IMR-90 (cell line): ENCODE data around the gene PAQR4. TPM values are rescaled to one million over a fixed set of nuclear protein-coding genes. Genes with fewer than 3 reads are reported as not detected.

Experiments used
- ATAC-seq: fragments of 200-7000 bp; cut with Tn5 transposase; 2 replicates; pipeline ENCODE4 v1.9.1; 2020; ENCODE audit warnings: low read depth, mild to moderate bottlenecking, moderate library complexity
- BruUV-seq: library from RNA; stranded (reverse); fragments of 400-500 nt; replicated peaks from 2 replicates; lab custom pipeline; 2021; lab: Mats Ljungman, UMichigan
- CTCF ChIA-PET: fragments of 300-600 bp; formaldehyde crosslinking; extraction: SDS; loops from one replicate; lab custom pipeline; 2021; ENCODE audit warnings: antibody characterized with exemption; lab: Yijun Ruan, JAX
- POLR2A ChIA-PET: fragments of 300-600 bp; sonication (Branson Sonifier 250); formaldehyde crosslinking; loops from one replicate; lab custom pipeline; 2022; ENCODE audit warnings: antibody characterized with exemption; ENCODE audit not compliant: unreplicated experiment; lab: Charles Lee
- DNase-seq: peaks from one replicate; pipeline ENCODE4 v3.0.0; 2013
- H2AFZ ChIP-seq: replicated peaks from 2 replicates; pipeline ENCODE3; 2013; ENCODE audit warnings: low read length, mild to moderate bottlenecking; ENCODE audit not compliant: poor library complexity
- H2AK5ac ChIP-seq: 2 replicates; pipeline ENCODE4 v1.6.1; 2013; ENCODE audit warnings: low read depth, low read length, inconsistent platforms
- H2AK9ac ChIP-seq: replicated peaks from 2 replicates; pipeline ENCODE3; 2013; ENCODE audit warnings: mild to moderate bottlenecking, low read depth, low read length, moderate library complexity; ENCODE audit not compliant: poor library complexity
- H2BK120ac ChIP-seq: 2 replicates; pipeline ENCODE4 v1.6.1; 2013; ENCODE audit warnings: low read depth, low read length, inconsistent platforms
- H2BK15ac ChIP-seq: 3 replicates; pipeline ENCODE4 v1.6.1; 2013; ENCODE audit warnings: low read depth, low read length, inconsistent platforms
- H2BK20ac ChIP-seq: 2 replicates; pipeline ENCODE4 v1.6.1; 2013; ENCODE audit warnings: low read depth, mild to moderate bottlenecking, inconsistent platforms, low read length, moderate library complexity
- H2BK5ac ChIP-seq: 2 replicates; pipeline ENCODE4 v1.6.1; 2013; ENCODE audit warnings: mild to moderate bottlenecking, low read depth, low read length, inconsistent platforms; ENCODE audit not compliant: poor library complexity, severe bottlenecking
- H3K14ac ChIP-seq: replicated peaks from 2 replicates; pipeline ENCODE4 v1.6.1; 2013; ENCODE audit warnings: low read depth, low read length, inconsistent platforms
- H3K18ac ChIP-seq: 2 replicates; pipeline ENCODE4 v1.6.1; 2013; ENCODE audit warnings: low read depth, low read length, control low read depth
- H3K23ac ChIP-seq: 2 replicates; pipeline ENCODE4 v1.6.1; 2013; ENCODE audit warnings: low read depth, low read length, inconsistent platforms
- H3K27ac ChIP-seq: 2 replicates; pipeline ENCODE4 v1.5.1; 2013; ENCODE audit warnings: mild to moderate bottlenecking, control low read depth, low read length; ENCODE audit not compliant: insufficient read depth
- H3K27me3 ChIP-seq: 2 replicates; pipeline ENCODE4 v1.6.1; 2013; ENCODE audit warnings: low read length; ENCODE audit not compliant: control insufficient read depth, insufficient read depth
- H3K36me3 ChIP-seq: 2 replicates; pipeline ENCODE4 v1.6.1; 2013; ENCODE audit warnings: low read length, mixed read lengths; ENCODE audit not compliant: control insufficient read depth, insufficient read depth
- H3K4ac ChIP-seq: 2 replicates; pipeline ENCODE4 v1.6.1; 2013; ENCODE audit warnings: low read depth, low read length, inconsistent platforms
- H3K4me1 ChIP-seq: 2 replicates; pipeline ENCODE4 v1.6.1; 2013; ENCODE audit warnings: low read length, mixed read lengths; ENCODE audit not compliant: control insufficient read depth, insufficient read depth
- H3K4me2 ChIP-seq: 2 replicates; pipeline ENCODE4 v1.6.1; 2013; ENCODE audit warnings: low read depth, mild to moderate bottlenecking, control low read depth, low read length, moderate library complexity
- H3K4me3 ChIP-seq: 2 replicates; pipeline ENCODE4 v1.5.1; 2013; ENCODE audit warnings: low read depth, mild to moderate bottlenecking, control low read depth, low read length, moderate library complexity; ENCODE audit not compliant: insufficient read depth
- H3K56ac ChIP-seq: 2 replicates; pipeline ENCODE4 v1.6.1; 2013; ENCODE audit warnings: low read length, inconsistent platforms; ENCODE audit not compliant: insufficient read depth; ENCODE audit errors: extremely low read depth
- H3K79me1 ChIP-seq, 2 experiments: 2 replicates each; pipeline ENCODE4 v1.6.1; 2013; ENCODE audit warnings: low read length in 2 of 2, inconsistent platforms in 1 of 2, low read depth in 1 of 2
- H3K9ac ChIP-seq: 2 replicates; pipeline ENCODE4 v1.6.1; 2013; ENCODE audit warnings: low read depth, low read length, control low read depth
- H3K9me1 ChIP-seq: 2 replicates; pipeline ENCODE4 v1.6.1; 2013; ENCODE audit warnings: low read length, inconsistent platforms; ENCODE audit not compliant: insufficient read depth
- H3K9me3 ChIP-seq: 2 replicates; pipeline ENCODE4 v1.6.1; 2013; ENCODE audit warnings: low read length; ENCODE audit not compliant: control insufficient read depth, insufficient read depth
- H4K20me1 ChIP-seq: 2 replicates; pipeline ENCODE4 v1.6.1; 2013; ENCODE audit warnings: low read length, inconsistent platforms; ENCODE audit not compliant: insufficient read depth
- H4K5ac ChIP-seq: 2 replicates; pipeline ENCODE4 v1.6.1; 2013; ENCODE audit warnings: mild to moderate bottlenecking, low read depth, low read length, control low read depth
- H4K8ac ChIP-seq, 2 experiments: 2 replicates each; pipeline ENCODE4 v1.6.1; 2013; ENCODE audit warnings: low read depth in 2 of 2, low read length in 2 of 2, control low read depth in 1 of 2, inconsistent platforms in 1 of 2
- H4K91ac ChIP-seq: 2 replicates; pipeline ENCODE4 v1.6.1; 2013; ENCODE audit warnings: low read depth, low read length, inconsistent platforms; ENCODE audit not compliant: insufficient read depth
- MAFK ChIP-seq: IDR thresholded peaks from 2 replicates; pipeline ENCODE4 v1.6.1; 2012; ENCODE audit warnings: low read depth, low read length, improper control_type of control experiment
- NFE2L2 ChIP-seq: fragments of 150-350 bp; IDR thresholded peaks from 2 replicates; pipeline ENCODE4 v1.6.1; 2016; ENCODE audit warnings: low read depth, mild to moderate bottlenecking, low read length
- WGBS, 2 experiments: methylation state at CpG; one replicate each; pipeline versions ENCODE4 v1.1.5 to v1.1.7; 2013; ENCODE audit warnings: missing lambda C conversion rate in 2 of 2; ENCODE audit not compliant: insufficient read length in 1 of 2; ENCODE audit errors: extremely low coverage in 2 of 2; 5-methylcytosine and 5-hydroxymethylcytosine counted together
- dilution Hi-C: fragments of 300-500 bp; cut with HindIII; formaldehyde crosslinking; loops from one replicate; pipeline ENCODE4 v1.14.3; 2018; ENCODE audit warnings: low sequenced_read_pairs; ENCODE audit not compliant: unreplicated experiment
- in situ Hi-C: fragments of 300-500 bp; cut with MboI; formaldehyde crosslinking; loops from 3 replicates; pipeline ENCODE4 v1.14.3; 2019; ENCODE audit warnings: low sequenced_read_pairs, inconsistent platforms, mixed read lengths
- intact Hi-C: fragments of 100-400 bp; cut with micrococcal nuclease; formaldehyde crosslinking; loops from 2 replicates; pipeline ENCODE4 v1.10.0; 2022
- polyA plus RNA-seq, 3 experiments: library from polyadenylated mRNA; depleted of rRNA; stranded (reverse); fragments of >200 nt; gene quantifications; 2 replicates each; pipeline ENCODE4 v1.2.3, GENCODE V29; 2012; ENCODE audit warnings: low replicate concordance in 1 of 3
- total RNA-seq: library from RNA; depleted of rRNA; stranded (reverse); fragments of >200 nt; gene quantifications from 2 replicates; pipeline ENCODE4 v1.2.3, GENCODE V29; 2012

PAQR4 gene
- total and polyA plus RNA-seq, 2 of the 4 experiments (the other 2 are of a cell fraction): 2.2 to 10.0 TPM

DNA sequence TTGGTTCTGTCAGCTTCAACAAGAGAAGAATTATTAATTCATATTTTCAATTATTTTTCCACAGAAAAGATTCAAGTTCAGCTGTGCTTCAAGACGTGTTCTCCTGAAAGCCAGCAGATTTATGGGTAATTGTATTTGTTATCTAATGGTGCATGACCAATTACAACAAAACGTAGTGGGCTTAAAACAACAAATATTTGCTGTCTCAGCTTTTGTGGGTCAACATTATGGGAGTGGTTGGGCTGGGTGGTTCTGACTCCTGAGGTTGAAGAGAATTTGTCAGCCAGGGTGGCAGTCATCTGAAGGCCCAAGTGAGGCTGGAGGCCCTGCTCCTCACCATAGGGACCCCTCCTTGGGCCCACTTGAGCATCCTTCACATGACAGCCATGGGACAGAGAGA, 29.2 kb upstream of the PAQR4 start:
- BruUV-seq: no TSS peak
- no peak overlapping the region for H3K9ac ChIP-seq

More for the DNA sequence above, 29.2 kb upstream of the PAQR4 start:
- Histone ChIP-seq H3K9me1 (no peaks in the 10 kb centered on the region), H2AFZ (no peak overlapping the region), H2BK20ac (no peak overlapping the region), H3K79me1 (no peaks in the 10 kb centered on the region), H4K91ac (no peak overlapping the region), H2BK5ac (no peak overlapping the region), H2BK120ac (no peak overlapping the region), H4K8ac (no peak overlapping the region), H3K56ac (no peak overlapping the region), H3K27me3 (no peaks in the 10 kb centered on the region), H2BK15ac (no peak overlapping the region), H3K36me3 (peaks cover 68% of the 10 kb centered on the region), H3K4me1 (no peaks in the 10 kb centered on the region), H2AK9ac (no peak overlapping the region), H3K4ac (no peak overlapping the region), H3K23ac (no peak overlapping the region), H2AK5ac (no peak overlapping the region), H4K5ac (no peak overlapping the region), H3K27ac (no peak overlapping the region), H3K4me3 (no peak overlapping the region), H3K14ac (no peak overlapping the region), H3K9me3 (no peaks in the 10 kb centered on the region), H4K20me1 (no peaks in the 10 kb centered on the region), H3K18ac (no peak overlapping the region), H3K4me2 (no peak overlapping the region)
- no CpG with 5 or more reads among the region's 2 CpGs for WGBS, 2 experiments
- POLR2A ChIA-PET: no interaction called here
- in situ Hi-C loops: no loop called here
- TF ChIP-seq NFE2L2 (no peak), MAFK (peak; percentile 58; the same call in 1 of the 2 replicates)
- CTCF ChIA-PET: interaction anchor here (1.0 to 1.1 kb wide), 2 partner anchors 8 to 13 kb away, joined by 3 read pairs; no protein-coding TSS in a partner anchor
- intact Hi-C loops: no loop called here
- ATAC-seq (no peak), DNase-seq (no peak)
- dilution Hi-C loops: no loop called here
